ENCODE results near the gene MXRA8.
"Not testable (repeated sequence)": the region's sequence is repeated elsewhere in the genome, so short reads cannot be mapped to it uniquely, and the experiment has no call there.

The MXRA8 gene

GRCh38 chr1:1318777-1319645 lies 39.3 kb downstream of the MXRA8 start:
- no peak for DNase-seq

DNA sequence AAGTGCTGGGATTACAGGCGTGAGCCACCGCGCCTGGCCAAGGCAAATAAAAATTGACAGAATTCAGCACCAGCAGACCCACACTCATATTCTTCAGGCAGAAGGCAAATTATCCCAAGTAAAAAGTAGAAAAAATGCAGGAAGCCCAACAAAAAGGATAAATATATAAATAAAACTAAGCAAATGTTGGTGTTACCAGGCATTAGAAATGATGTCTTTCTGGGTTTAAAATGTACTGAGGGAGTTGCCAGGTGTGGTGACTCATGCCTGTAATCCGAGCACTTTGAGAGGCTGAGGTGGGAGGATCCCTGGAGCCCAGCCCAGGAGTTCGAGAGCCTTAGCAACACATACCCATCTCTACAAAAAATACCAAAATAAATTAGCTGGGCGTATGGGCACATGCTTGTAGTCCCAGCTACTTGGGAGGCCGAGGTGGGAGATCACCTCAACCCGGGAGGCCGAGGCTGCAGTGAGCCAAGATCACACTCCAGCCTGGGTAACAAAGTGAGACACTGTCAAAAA lies 40.2 kb downstream of the MXRA8 start:
- peak; percentile 92 for DNase-seq

DNA sequence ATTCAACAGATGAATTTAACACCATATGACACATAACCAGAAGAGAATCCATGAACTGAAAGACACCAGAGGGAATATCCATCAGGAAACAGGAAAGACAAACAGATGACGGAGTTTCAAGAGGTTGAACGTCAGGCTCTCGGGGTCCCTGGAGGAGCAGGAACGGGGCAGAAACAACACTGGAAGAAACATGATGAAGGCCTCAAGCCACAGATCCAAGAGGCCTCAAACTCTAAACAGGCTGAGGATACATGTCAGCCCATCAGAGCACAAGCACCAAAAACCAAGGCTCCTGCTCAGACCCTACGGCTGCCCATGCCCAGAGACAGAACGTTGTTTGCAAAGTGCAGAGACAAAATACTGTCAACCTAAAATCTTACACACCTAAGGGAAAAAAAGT lies 40.9 kb downstream of the MXRA8 start:
- DNase-seq = no peak

GRCh38 chr1:1316199-1316598 lies 42.2 kb downstream of the MXRA8 start:
- not testable (repeated sequence) for DNase-seq

GRCh38 chr1:1315435-1315954 lies 42.9 kb downstream of the MXRA8 start:
- DNase-seq = no peak

DNA sequence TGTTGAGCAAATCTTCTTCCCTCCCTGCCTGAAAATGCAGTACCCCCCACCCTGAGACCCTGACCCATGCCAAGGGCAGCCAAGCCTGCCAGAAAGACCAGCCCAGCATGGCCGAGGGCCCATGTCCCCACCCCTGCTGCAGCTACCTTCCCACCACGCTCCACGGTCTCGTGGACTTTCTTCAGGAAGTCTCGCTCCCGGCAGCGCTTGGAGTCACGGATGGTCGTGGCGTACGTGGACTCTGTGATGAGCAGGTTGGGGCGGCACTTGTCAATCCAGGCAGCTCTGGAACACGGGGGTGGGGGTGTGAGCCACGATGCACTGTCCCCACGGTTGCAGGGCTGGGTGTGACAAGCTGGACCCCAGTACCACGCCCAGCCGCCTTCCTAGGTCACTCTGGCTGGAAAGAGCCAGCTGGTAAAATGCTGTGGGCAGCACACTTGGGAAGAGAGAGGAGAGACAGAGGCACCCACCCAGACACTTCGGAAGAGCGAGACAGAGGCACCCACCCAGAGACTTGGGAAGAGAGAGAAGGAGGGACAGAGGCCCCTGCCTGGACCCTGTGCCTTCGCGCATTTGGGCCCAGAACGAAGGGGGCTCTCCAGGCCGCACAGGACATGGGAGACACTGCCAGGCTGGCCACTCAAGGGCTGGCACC lies 43.5 kb downstream of the MXRA8 start:
- no peak for DNase-seq

DNA sequence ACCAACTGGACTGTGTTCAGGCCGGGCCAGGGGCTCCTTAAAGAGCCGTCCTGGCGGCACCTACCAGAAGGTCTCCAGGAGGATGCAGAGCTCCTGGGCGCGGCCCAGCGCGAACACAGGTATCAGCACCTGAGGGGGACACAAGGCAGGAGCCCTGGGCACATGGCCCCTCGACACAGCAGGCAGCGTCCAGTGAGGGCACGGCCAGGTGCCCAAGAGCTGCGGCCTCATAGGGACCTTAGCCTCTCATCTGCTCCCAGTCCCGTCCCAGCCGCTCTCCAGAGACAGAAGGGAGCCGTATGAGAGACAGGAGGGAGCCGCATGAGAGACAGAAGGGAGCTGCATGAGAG lies 44.1 kb downstream of the MXRA8 start:
- DNase-seq = no peak

DNA sequence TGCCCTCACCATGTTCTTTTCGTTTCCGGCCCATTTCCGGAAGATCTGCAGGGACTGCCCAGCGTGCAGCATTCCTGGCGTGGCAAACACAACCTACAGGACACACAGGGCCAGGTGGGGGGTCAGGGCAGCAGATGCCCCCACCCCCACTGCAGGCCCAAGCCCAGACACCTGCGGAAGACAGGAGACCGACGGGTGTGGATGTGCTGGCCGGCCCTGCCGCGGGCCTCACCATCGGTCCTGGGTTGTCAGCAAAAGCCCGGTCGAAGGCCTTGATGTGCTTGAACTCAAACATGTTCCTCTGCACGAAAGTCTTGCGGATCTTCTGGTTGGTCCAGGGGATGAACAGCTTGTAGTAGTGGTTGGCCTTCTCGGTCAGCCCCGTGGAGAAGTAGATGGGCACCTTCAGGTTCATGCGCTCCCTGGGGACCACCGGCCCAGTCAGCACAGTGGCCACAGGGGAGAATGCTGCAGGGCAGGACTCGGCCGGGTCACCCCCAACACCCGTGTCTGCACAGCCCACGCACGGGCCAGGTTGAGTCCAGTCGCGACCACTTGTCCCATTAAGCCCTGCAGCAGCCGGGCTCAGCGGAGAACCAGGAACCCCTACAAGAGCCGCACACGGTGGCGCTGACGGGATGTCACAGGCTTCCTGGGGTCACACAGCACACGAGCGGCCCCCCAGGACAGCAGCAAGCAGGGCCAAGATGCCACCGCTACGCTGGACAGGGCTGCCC lies 44.7 kb downstream of the MXRA8 start:
- DNase-seq = no peak

DNA sequence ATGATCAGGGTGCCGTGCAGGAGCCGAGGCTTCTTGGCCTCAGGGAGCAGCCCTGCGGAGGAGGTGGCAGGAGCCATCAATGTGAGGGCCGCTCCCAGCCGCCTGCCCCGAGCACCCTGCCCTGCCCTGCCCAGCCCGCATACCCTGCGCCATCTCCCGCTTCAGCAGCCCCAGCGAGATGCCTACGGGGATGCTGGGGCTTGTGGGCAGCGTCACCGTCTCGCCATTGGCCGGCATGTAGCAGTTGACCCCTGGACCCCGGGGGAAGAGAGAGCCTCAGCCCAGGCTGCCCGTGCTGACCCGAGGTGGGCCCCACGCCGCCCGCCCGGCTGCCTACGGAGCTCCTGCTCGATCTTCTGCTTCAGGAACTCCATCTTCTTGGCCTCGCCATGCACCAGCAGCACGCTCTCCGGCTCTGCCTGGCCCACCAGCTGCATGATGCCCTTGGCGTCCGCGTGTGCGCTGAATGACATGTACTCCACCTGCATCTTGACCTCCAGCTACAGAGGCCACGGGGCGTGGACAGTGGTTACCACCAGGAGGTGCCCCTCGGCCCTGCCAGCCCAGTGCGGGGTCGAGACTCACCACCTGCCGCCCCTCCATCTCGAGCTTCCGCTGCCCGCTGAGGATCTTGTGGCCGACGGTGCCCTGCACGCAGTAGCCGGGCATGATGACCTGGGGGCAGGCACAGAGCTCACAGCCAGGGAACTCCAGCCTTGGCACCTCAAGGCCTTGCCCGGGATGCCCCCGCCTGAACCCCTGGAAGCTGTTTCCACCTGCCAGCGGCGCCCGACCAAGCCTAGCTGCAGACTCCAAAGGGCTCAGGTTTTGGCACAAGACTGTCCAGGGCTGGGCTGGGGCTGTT lies 45.7 kb downstream of the MXRA8 start:
- no peak for DNase-seq

DNA sequence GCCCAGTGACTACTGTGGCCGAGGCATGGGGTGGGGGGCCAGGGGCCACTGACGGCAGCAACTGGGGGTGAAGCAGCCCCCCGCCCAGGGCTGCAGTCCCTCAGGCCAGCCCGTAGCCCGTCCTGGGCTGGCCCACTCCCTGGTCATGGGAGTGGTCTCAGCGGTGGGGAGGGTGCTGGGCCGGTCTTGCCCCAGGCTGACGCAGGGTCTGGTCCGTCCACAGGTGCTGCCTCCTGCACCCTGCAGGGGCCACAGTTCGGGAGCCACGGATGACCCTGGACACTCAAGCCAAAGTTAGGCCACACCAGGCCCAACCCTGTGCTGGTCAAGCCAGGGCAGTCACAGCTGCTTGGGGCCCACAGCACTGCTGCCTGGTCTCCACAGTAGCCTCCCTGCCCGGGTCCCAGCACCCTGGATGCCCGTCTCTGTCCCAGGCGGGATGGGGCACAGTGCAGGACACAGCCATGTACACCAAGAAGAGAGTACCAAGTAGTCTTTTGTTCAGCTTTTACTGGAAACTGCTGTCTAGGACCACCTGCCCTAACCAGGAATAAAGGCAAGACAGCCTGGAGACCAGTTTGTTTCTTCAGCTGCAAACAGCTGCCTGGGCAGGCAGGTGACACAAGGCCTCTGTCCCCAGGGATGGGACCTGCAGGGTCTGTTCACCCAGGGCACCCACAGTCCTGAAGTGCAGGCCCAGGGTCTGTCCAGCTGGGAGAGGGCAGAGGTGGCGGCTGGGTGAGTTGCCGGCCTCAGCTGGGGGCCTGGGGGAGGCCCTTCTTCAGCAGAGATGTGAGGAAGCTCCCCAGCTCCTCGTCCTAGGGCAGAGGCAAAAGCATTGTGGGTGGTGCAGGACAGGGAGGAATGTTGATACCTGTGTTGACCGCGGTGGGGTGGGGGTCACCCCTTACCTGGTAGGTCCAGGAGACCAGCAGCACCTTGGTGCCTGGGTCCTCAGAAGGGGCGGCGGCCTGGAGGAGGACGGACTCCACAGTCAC lies 46.9 kb downstream of the MXRA8 start:
- DNase-seq = no peak

DNA sequence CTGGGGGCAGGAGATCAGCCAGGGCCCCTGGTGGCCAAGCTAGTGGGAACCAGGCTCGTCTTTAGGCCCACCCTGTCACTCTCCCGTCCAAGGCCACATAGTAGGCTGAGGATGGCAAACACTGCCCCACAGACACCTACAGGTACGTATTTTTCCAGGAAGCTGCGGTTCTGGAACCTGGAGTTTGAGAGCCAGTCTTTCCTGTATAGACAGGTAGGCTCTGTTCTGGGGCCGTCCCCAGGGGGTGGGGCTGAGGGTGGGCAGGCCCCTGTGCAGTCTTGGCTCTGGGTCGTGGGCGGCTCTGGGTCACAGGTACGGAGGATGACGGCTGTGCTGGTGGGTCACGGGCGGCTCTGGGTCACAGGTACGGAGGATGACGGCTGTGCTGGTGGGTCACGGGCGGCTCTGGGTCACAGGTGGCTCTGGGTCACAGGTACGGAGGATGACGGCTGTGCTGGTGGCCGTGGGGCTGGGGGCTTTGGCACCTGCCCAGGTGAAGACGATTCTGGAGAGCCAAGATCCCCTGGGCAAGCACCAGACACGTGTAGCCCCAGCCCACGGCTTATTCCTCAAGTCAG lies 47.8 kb downstream of the MXRA8 start:
- DNase-seq = no peak

- DNase-seq = no peak
Observed at GRCh38 chr1:1310109-1310385, 48.3 kb downstream of the MXRA8 start.

- no peak for DNase-seq
Observed at GRCh38 chr1:1309251-1310108, 48.9 kb downstream of the MXRA8 start.

DNA sequence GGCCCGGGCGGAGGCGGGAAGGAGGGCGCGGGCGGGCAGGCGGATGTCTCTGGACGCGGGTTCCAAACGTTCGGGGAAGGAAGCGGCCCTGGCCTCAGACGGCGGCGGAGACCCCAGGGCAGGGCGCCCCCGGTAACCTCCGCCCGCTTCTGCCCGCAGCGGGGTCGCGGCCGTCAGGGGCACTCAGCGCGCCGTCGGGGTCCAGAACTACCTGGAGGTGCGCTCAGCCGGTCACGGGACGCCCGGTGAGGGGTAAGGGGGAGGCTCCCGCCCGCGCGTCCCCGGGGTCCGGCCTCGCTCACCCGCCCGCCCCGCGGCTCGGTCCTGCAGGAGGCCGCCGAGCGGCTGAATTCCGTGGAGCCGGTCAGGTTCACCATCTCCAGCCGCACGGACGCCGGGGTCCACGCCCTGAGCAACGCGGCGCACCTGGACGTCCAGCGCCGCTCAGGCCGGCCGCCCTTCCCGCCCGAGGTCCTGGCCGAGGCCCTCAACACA lies 49.6 kb downstream of the MXRA8 start:
- no peak for DNase-seq

DNA sequence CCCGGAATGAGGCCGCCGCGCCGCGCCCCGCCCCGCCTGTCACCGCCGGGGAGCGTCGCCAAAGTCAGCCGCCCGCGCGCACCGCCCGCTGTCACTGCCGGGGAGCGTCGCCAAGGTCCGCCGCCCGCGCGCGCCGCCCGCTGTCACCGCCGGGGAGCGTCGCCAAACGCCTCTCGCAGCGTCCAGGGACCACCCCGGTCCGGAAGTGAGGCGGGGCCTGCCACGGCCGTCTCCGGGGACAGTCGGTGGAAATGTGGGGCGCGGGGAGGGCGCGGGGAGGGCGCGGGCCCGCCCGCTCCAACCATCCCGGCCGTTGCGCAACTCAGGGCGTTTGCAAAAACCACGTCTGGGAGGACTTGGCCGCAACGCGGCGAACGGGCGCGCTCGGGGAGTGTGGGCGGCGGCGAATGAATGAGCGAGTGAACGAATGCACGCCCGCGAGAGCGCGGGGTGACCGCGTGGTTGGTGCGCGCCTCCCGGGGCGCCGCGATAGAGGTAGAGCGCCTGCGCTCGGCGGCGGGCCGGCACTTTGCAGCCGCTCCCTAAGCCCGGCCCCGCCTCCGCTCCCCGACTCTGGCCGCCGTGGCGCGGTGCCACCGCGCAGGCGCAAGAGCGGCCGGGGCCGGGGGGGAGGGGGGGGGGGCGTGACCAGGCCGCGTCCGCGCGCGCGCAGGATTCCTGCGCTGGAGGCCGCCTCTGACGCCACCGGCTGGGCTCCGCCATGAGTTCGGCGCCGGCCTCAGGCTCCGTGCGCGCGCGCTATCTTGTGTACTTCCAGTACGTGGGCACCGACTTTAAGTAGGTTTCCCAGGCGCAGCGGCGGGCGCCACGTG lies 50.2 kb downstream of the MXRA8 start, which contains the start of the genes ACAP3 and PUSL1:
TSS of gene ACAP3 (minus strand) at position 8 of the 833 bp plus-strand sequence. CDS start 115 bp downstream, outside the sequence.
TSS of gene PUSL1 (plus strand) at position 675 of the 833 bp plus-strand sequence. CDS start at position 722, 47 bp downstream.
- peak; percentile 90 for DNase-seq

DNA sequence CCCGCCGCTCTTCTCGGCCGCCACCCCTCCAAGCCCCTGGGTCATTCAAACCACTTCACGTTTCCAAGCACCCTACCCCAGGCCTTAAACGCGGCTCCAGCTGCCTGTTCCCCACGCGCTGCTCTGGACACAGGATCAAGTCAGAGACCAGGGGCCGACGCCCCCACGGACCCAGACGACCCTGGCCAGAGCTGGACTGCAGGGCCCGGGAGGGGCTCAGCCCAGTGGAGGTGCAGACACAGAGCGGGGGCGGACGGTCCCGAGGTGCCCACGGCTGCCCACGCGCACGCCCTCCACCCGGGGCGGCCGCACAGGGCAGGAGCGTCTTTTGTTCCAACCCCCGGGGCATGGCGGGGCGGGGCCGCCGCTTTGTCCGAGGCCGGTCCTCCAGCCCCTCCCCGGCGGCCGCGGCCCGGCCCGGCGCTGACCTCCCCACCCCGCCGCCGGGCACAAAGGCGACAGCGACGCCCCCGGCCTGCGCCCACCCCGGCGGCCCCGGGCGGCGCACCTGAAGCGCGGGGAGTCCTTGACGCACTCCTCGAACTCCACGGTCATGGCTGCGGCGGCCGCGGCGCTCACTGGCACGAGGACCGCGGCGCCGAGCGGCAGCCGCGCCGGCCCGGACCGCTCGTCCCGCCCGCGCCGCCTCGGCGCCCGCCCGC lies 51.0 kb downstream of the MXRA8 start:
- no peak for DNase-seq

DNA sequence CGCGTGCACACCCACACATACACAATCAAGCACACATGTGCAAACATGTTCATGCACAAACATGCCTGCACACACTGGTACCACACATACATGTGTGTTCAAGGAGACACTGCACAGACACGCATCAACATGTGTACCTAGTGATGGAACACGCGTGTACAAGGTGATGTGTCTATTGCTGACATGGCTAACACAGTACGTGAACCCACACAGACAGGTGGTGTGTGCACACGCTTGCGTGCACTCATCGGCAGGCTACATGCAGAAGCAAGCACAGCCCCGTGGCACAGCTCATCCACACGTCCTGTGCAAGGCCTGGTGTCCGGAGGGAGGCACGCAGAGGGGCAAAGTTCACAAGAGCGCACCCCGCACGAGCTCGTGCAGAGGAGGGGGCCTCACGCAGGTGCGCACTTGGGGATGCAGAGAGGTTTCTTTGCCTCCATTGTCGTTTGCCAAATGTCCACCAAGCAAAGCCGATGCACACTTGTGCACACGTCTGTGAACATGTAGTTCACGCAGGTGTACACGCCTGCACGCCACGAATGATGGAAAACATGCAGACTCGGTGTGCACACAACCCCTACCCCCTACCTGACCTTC lies 51.6 kb downstream of the MXRA8 start:
- no peak for DNase-seq
